Measurements from ENCODE around the gene E2F6.
A peak's percentile ranks its signal among the peaks of the same experiment; 100 is the strongest.

The E2F6 gene

GRCh38 chr2:11465485-11466306 is at the start of gene E2F6:
Gene E2F6, minus strand, starts transcription at chr2:11466161. Its CDS starts 282 bp downstream, at chr2:11465879.
- peak; percentile 98 for DNase-seq (ENCODE audit: low spot score)

GRCh38 chr2:11515490-11515981 is 49.6 kb upstream of the E2F6 start:
- DNase-seq (ENCODE audit: low spot score) = no peak

- DNase-seq (ENCODE audit: low spot score) = no peak
These were observed 48.9 kb upstream of the E2F6 start for GRCh38 chr2:11514904-11515303.

- no peak for DNase-seq (ENCODE audit: low spot score)
These were observed 48.2 kb upstream of the E2F6 start for GRCh38 chr2:11514081-11514730.

- no peak for DNase-seq (ENCODE audit: low spot score)
These were observed 47.4 kb upstream of the E2F6 start for GRCh38 chr2:11513319-11513718.

- no peak for DNase-seq (ENCODE audit: low spot score)
These were observed 46.5 kb upstream of the E2F6 start for GRCh38 chr2:11512431-11512830.

GRCh38 chr2:11509657-11510360 is 43.8 kb upstream of the E2F6 start:
- DNase-seq (ENCODE audit: low spot score) = no peak

GRCh38 chr2:11508279-11508678 is 42.3 kb upstream of the E2F6 start:
- DNase-seq (ENCODE audit: low spot score) = no peak

GRCh38 chr2:11507517-11507916 is 41.6 kb upstream of the E2F6 start:
- no peak for DNase-seq (ENCODE audit: low spot score)

- DNase-seq (ENCODE audit: low spot score) = no peak
These were observed 40.6 kb upstream of the E2F6 start for GRCh38 chr2:11506611-11506969.

GRCh38 chr2:11505652-11506610 is 40.0 kb upstream of the E2F6 start:
- DNase-seq (ENCODE audit: low spot score) = no peak

- DNase-seq (ENCODE audit: low spot score) = no peak
These were observed 37.5 kb upstream of the E2F6 start for GRCh38 chr2:11503354-11503927.

- DNase-seq (ENCODE audit: low spot score) = no peak
These were observed 36.9 kb upstream of the E2F6 start for GRCh38 chr2:11502740-11503292.

GRCh38 chr2:11500702-11501303 is 34.8 kb upstream of the E2F6 start:
- no peak for DNase-seq (ENCODE audit: low spot score)

GRCh38 chr2:11499081-11499743 is 33.3 kb upstream of the E2F6 start:
- DNase-seq (ENCODE audit: low spot score) = no peak

- peak; percentile 20 for DNase-seq (ENCODE audit: low spot score)
These were observed 32.6 kb upstream of the E2F6 start for GRCh38 chr2:11498543-11499034.

GRCh38 chr2:11495844-11496681 is 30.1 kb upstream of the E2F6 start:
- DNase-seq (ENCODE audit: low spot score) = no peak

- no peak for DNase-seq (ENCODE audit: low spot score)
These were observed 28.3 kb upstream of the E2F6 start for GRCh38 chr2:11494310-11494709.

- DNase-seq (ENCODE audit: low spot score) = no peak
These were observed 27.3 kb upstream of the E2F6 start for GRCh38 chr2:11493282-11493681.

All from AG20443 (cell line).